Liver (tissue), 9 donors: Measurements from ENCODE around the gene GPD2. TPM values are rescaled to one million over a fixed set of nuclear protein-coding genes. Genes with fewer than 3 reads are reported as not detected.

Experiments
- DNase-seq: peaks from one replicate; pipeline ENCODE4 v3.0.0-alpha.2; 2017; ENCODE audit warnings: low spot score
- H3K27ac ChIP-seq, 2 donors: one replicate each; pipeline ENCODE4 v1.7.0; 2013; ENCODE audit warnings: inconsistent platforms in 2 of 2, low read length in 2 of 2, control low read depth in 1 of 2, low read depth in 1 of 2, mild to moderate bottlenecking in 1 of 2
- H3K27me3 ChIP-seq, 4 donors: one replicate each; pipeline versions ENCODE4 v1.6.1 to v1.7.0; 2013; ENCODE audit warnings: low read length in 3 of 4, inconsistent platforms in 1 of 4, mild to moderate bottlenecking in 1 of 4, moderate library complexity in 1 of 4; ENCODE audit not compliant: control insufficient read depth in 4 of 4, insufficient read depth in 4 of 4
- H3K36me3 ChIP-seq, 4 donors: one replicate each; pipeline versions ENCODE4 v1.6.1 to v1.7.0; 2013; ENCODE audit warnings: low read length in 3 of 4, mild to moderate bottlenecking in 3 of 4, low read depth in 1 of 4, moderate library complexity in 1 of 4; ENCODE audit not compliant: control insufficient read depth in 4 of 4, insufficient read depth in 3 of 4
- H3K4me1 ChIP-seq, 4 donors: one replicate each; pipeline versions ENCODE4 v1.6.1 to v1.7.0; 2013; ENCODE audit warnings: low read length in 3 of 4, mild to moderate bottlenecking in 3 of 4, moderate library complexity in 1 of 4; ENCODE audit not compliant: control insufficient read depth in 4 of 4, insufficient read depth in 4 of 4
- H3K4me3 ChIP-seq, 3 donors: one replicate each; pipeline versions ENCODE4 v1.6.1 to v1.7.0; 2013; ENCODE audit warnings: low read length in 3 of 3, control low read depth in 1 of 3, low read depth in 1 of 3, mild to moderate bottlenecking in 1 of 3
- H3K9ac ChIP-seq, 2 donors: one replicate each; pipeline ENCODE4 v1.7.0; 2013; ENCODE audit warnings: low read length in 2 of 2, mild to moderate bottlenecking in 2 of 2, moderate library complexity in 2 of 2, control low read depth in 1 of 2, low read depth in 1 of 2
- H3K9me3 ChIP-seq, 4 donors: one replicate each; pipeline versions ENCODE4 v1.6.1 to v1.7.0; 2013; ENCODE audit warnings: low read length in 3 of 4; ENCODE audit not compliant: control insufficient read depth in 4 of 4
- CTCF ChIP-seq: fragments of 150-350 bp; IDR thresholded peaks from 2 replicates; pipeline ENCODE4 v1.5.1; 2017; ENCODE audit warnings: improper control_type of control experiment, low read depth, low read length; ENCODE audit not compliant: missing input control
- EGR1 ChIP-seq, 2 donors: IDR thresholded peaks; 2 replicates each; pipeline ENCODE4 v1.6.1; 2016 to 2018; ENCODE audit warnings: antibody characterized with exemption in 2 of 2, low read depth in 2 of 2
- FOXA1 ChIP-seq: IDR thresholded peaks from 2 replicates; pipeline ENCODE4 v1.6.1; 2016; ENCODE audit warnings: antibody characterized with exemption
- FOXA2 ChIP-seq: IDR thresholded peaks from 2 replicates; pipeline ENCODE4 v1.6.1; 2016; ENCODE audit warnings: antibody characterized with exemption
- GABPA ChIP-seq, 2 donors: IDR thresholded peaks in 1 of 2; conservative IDR thresholded peaks in 1 of 2; 2 replicates each; pipeline ENCODE4 v1.6.1; 2016; ENCODE audit warnings: antibody characterized with exemption in 2 of 2, mild to moderate bottlenecking in 1 of 2, moderate library complexity in 1 of 2
- HNF4A ChIP-seq, 2 donors: conservative IDR thresholded peaks; 2 replicates each; pipeline ENCODE4 v1.6.1; 2016; ENCODE audit warnings: antibody characterized with exemption in 2 of 2, mild to moderate bottlenecking in 2 of 2
- HNF4G ChIP-seq: IDR thresholded peaks from 2 replicates; pipeline ENCODE4 v1.6.1; 2016; ENCODE audit warnings: antibody characterized with exemption
- JUND ChIP-seq, 2 donors: IDR thresholded peaks; 2 replicates each; pipeline ENCODE4 v1.6.1; 2016; ENCODE audit warnings: antibody characterized with exemption in 2 of 2
- NR2F2 ChIP-seq: IDR thresholded peaks from 2 replicates; pipeline ENCODE4 v1.6.1; 2016; ENCODE audit warnings: antibody characterized with exemption
- RAD21 ChIP-seq, 2 donors: IDR thresholded peaks; 2 replicates each; pipeline ENCODE4 v1.6.1; 2016; ENCODE audit warnings: antibody characterized with exemption in 2 of 2, mild to moderate bottlenecking in 2 of 2
- REST ChIP-seq: IDR thresholded peaks from 2 replicates; pipeline ENCODE4 v1.6.1; 2016; ENCODE audit warnings: antibody characterized with exemption, mild to moderate bottlenecking
- RXRA ChIP-seq, 2 donors: IDR thresholded peaks; 2 replicates each; pipeline ENCODE4 v1.6.1; 2017 to 2018; ENCODE audit warnings: antibody characterized with exemption in 2 of 2, mild to moderate bottlenecking in 1 of 2
- SP1 ChIP-seq: IDR thresholded peaks from 2 replicates; pipeline ENCODE4 v1.6.1; 2018; ENCODE audit warnings: antibody characterized with exemption, mild to moderate bottlenecking
- TAF1 ChIP-seq: conservative IDR thresholded peaks from 2 replicates; pipeline ENCODE4 v1.6.1; 2016; ENCODE audit warnings: antibody characterized with exemption, mild to moderate bottlenecking
- YY1 ChIP-seq: IDR thresholded peaks from 2 replicates; pipeline ENCODE4 v1.6.1; 2016; ENCODE audit warnings: antibody characterized with exemption, mild to moderate bottlenecking
- ZBTB33 ChIP-seq: IDR thresholded peaks from 2 replicates; pipeline ENCODE4 v1.6.1; 2016; ENCODE audit warnings: antibody characterized with exemption
- WGBS: extraction: QIAGEN DNeasy Blood & Tissue Kit; methylation state at CpG from one replicate; pipeline ENCODE4 v1.1.7; 2013; 5-methylcytosine and 5-hydroxymethylcytosine counted together
- polyA plus RNA-seq, 2 donors: library from polyadenylated mRNA; stranded (reverse) in 1 of 2; unstranded in 1 of 2; fragments of 200-250 nt in 1 of 2; fragments of >200 nt in 1 of 2; fragmentation: Nextera tagmentation in 1 of 2; extraction: Ambion mirVana in 1 of 2; gene quantifications; one replicate each; pipeline versions ENCODE4 v1.2.1 to v1.2.3, GENCODE V29; 2013 to 2015
- total RNA-seq, 2 donors: library from RNA; depleted of rRNA; stranded (reverse); fragments of >200 nt; gene quantifications; one replicate each; pipeline ENCODE4 v1.2.3, GENCODE V29; 2014
- TF ChIP-seq, protein P1 (sequence below): IDR thresholded peaks from 2 replicates; pipeline ENCODE4 v1.6.1; 2016; ENCODE audit warnings: antibody characterized with exemption
- TF ChIP-seq, protein P2 (sequence below): IDR thresholded peaks from 2 replicates; pipeline ENCODE4 v1.6.1; 2016; ENCODE audit warnings: antibody characterized with exemption
- donor health status: healthy.
- donor health status: healthy.
- donor health status: healthy.
- donor health status: healthy.
- donor health status: healthy.

The GPD2 gene
- total and polyA plus RNA-seq, 4 donors, result 1.4 to 14.3 (median 6.1) TPM

- TF ChIP-seq ZBTB33, result no peak
Measured at GRCh38 chr2:156511122-156511521, 74.9 kb downstream of the GPD2 start (continued).

GRCh38 chr2:156511803-156512202 is 75.6 kb downstream of the GPD2 start:
- Histone ChIP-seq H3K4me1 (no peaks in the 10 kb centered on the region), H3K9ac (no peak overlapping the region), H3K27ac (no peak overlapping the region), H3K9me3 (no peaks in the 10 kb centered on the region), H3K36me3 (peaks cover 0 to 8% (median under 1%) of the 10 kb centered on the region in 4 donors), H3K4me3 (no peak overlapping the region), H3K27me3 (no peaks in the 10 kb centered on the region)
- no peak for TF ChIP-seq SP1
- no peak for TF ChIP-seq NR2F2
- DNase-seq, result no peak

DNA sequence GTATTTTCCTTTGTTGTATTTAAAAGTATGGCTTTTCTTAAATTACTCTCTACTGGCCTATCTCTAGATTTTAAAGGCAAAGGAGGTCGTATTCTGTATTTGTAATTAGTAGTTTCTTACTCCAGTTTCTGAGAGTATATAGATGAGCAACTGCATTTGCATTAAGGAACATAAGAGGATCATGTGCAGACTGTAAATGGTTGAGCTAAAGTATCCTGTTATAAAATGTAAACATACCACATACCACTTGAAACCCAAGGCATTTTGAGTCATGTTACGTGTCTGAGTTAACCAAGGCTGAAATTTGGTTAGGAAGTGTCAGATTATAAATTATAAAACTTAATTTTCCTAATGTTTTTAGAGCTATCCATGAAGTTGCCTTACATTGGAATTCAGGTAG is 76.3 kb downstream of the GPD2 start:
- Histone ChIP-seq H3K9ac (no peak overlapping the region), H3K9me3 (no peaks in the 10 kb centered on the region), H3K36me3 (peaks cover 0 to 8% (median under 1%) of the 10 kb centered on the region in 4 donors), H3K27me3 (no peaks in the 10 kb centered on the region), H3K4me1 (no peaks in the 10 kb centered on the region), H3K4me3 (no peak overlapping the region), H3K27ac (no peak overlapping the region)
- TF ChIP-seq, protein P1, sequence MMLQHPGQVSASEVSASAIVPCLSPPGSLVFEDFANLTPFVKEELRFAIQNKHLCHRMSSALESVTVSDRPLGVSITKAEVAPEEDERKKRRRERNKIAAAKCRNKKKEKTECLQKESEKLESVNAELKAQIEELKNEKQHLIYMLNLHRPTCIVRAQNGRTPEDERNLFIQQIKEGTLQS, result no peak
- TF ChIP-seq, protein P2, sequence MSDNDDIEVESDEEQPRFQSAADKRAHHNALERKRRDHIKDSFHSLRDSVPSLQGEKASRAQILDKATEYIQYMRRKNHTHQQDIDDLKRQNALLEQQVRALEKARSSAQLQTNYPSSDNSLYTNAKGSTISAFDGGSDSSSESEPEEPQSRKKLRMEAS, result no peak
- no peak for TF ChIP-seq ZBTB33
- TF ChIP-seq JUND (IDR thresholded peaks at IDR 0.05), result no peak
- TF ChIP-seq SP1, result no peak
- TF ChIP-seq FOXA2, result no peak
- no peak for TF ChIP-seq GABPA (IDR thresholded peaks at IDR 0.05 in 1 of 2, conservative IDR thresholded peaks at IDR 0.05 in 1 of 2)
- no peak for TF ChIP-seq REST
- TF ChIP-seq RAD21 (IDR thresholded peaks at IDR 0.05), result no peak
- no peak for TF ChIP-seq YY1
- no peak for TF ChIP-seq HNF4G
- no peak for TF ChIP-seq HNF4A (conservative IDR thresholded peaks at IDR 0.05)
- TF ChIP-seq NR2F2, result no peak
- no peak for TF ChIP-seq CTCF
- TF ChIP-seq EGR1 (IDR thresholded peaks at IDR 0.05; ENCODE audit: low read depth in 2 of 2), result no peak
- TF ChIP-seq TAF1, result no peak
- TF ChIP-seq FOXA1, result no peak
- TF ChIP-seq RXRA (IDR thresholded peaks at IDR 0.05), result no peak
- WGBS, result 95% methylated on average over 2 of the region's 2 CpGs
- no peak for DNase-seq
